Lung (tissue), 12 donors: ENCODE measurements around the gene IQCM. TPM values are rescaled to one million over a fixed set of nuclear protein-coding genes. Genes with fewer than 3 reads are reported as not detected.

Experiments
- ATAC-seq: fragments of 200-7000 bp; cut with Tn5 transposase; one replicate; pipeline ENCODE4 v1.9.1; 2020; ENCODE audit warnings: moderate number of reproducible peaks; ENCODE audit not compliant: insufficient read depth, low FRiP score
- DNase-seq, 3 donors: peaks; one replicate each; pipeline ENCODE4 v3.0.0-alpha.2; 2013 to 2017
- H3K27ac ChIP-seq, 2 donors: one replicate each; pipeline ENCODE4 v1.5.1; 2013; ENCODE audit warnings: mild to moderate bottlenecking in 2 of 2, moderate library complexity in 2 of 2, control low read depth in 1 of 2, inconsistent platforms in 1 of 2, low read depth in 1 of 2, low read length in 1 of 2
- H3K27me3 ChIP-seq, 3 donors: one replicate each; pipeline ENCODE4 v1.5.1; 2013; ENCODE audit warnings: low read length in 2 of 3; ENCODE audit not compliant: control insufficient read depth in 3 of 3, insufficient read depth in 3 of 3
- H3K36me3 ChIP-seq, 4 donors: one replicate each; pipeline ENCODE4 v1.5.1; 2013; ENCODE audit warnings: low read length in 4 of 4, mild to moderate bottlenecking in 1 of 4, moderate library complexity in 1 of 4; ENCODE audit not compliant: control insufficient read depth in 4 of 4, insufficient read depth in 4 of 4
- H3K4me1 ChIP-seq, 5 donors: one replicate each; pipeline ENCODE4 v1.5.1; 2013; ENCODE audit warnings: low read length in 5 of 5, mild to moderate bottlenecking in 2 of 5, moderate library complexity in 1 of 5; ENCODE audit not compliant: control insufficient read depth in 5 of 5, insufficient read depth in 5 of 5
- H3K4me3 ChIP-seq: one replicate; pipeline ENCODE4 v1.5.1; 2013; ENCODE audit warnings: mild to moderate bottlenecking, control low read depth, moderate library complexity
- H3K9ac ChIP-seq, 2 donors: one replicate each; pipeline ENCODE4 v1.5.1; 2013; ENCODE audit warnings: low read length in 2 of 2, control low read depth in 1 of 2; ENCODE audit not compliant: insufficient read depth in 1 of 2
- H3K9me3 ChIP-seq, 4 donors: one replicate each; pipeline ENCODE4 v1.5.1; 2013; ENCODE audit warnings: low read length in 3 of 4, mild to moderate bottlenecking in 1 of 4, moderate library complexity in 1 of 4; ENCODE audit not compliant: control insufficient read depth in 4 of 4, insufficient read depth in 3 of 4
- CTCF ChIP-seq: IDR thresholded peaks from 2 replicates; pipeline ENCODE4 v1.5.1; 2012; ENCODE audit warnings: mild to moderate bottlenecking; ENCODE audit errors: control extremely low read depth, extremely low read depth
- WGBS, 2 donors: extraction: QIAGEN DNeasy Blood & Tissue Kit; methylation state at CpG; one replicate each; pipeline ENCODE4 v1.1.7; 2013; 5-methylcytosine and 5-hydroxymethylcytosine counted together
- polyA plus RNA-seq, 2 donors: library from polyadenylated mRNA; stranded (reverse); fragments of 200-250 nt; gene quantifications; one replicate each; pipeline ENCODE4 v1.2.1, GENCODE V29; 2013
- total RNA-seq, 2 donors: library from RNA; depleted of rRNA in 1 of 2; stranded (reverse); fragments of >200 nt in 1 of 2; gene quantifications; one replicate each; pipeline ENCODE4 v1.2.1, GENCODE V29; 2014 to 2021
- donor health status: control.
- donor health status: control.
- donor health status: Bipolar disorder and iron deficiency.
- donor health status: healthy.
- donor health status: DM: yes; HTN: yes; CAD: no.

Gene IQCM
- total and polyA plus RNA-seq, 4 donors, result not detected

- no peak for TF ChIP-seq CTCF
- Histone ChIP-seq H3K4me3 (no peak overlapping the region), H3K27ac (no peak overlapping the region), H3K9me3 (no peaks in the 10 kb centered on the region), H3K9ac (no peak overlapping the region), H3K4me1 (no peaks in the 10 kb centered on the region), H3K27me3 (no peaks in the 10 kb centered on the region), H3K36me3 (no peaks in the 10 kb centered on the region)
- DNase-seq, result no peak
- 68 to 88% methylated on average over 1 of the region's 1 CpG for WGBS, 2 donors
- no peak for ATAC-seq
Observed at GRCh38 chr4:149746276-149746675, 69.4 kb downstream of the IQCM start.

- WGBS, 2 donors, result 74 to 80% methylated on average over 1 of the region's 1 CpG
- ATAC-seq (no peak), DNase-seq (no peak)
- H3K27ac ChIP-seq, result no peak overlapping the region
- H3K9me3 ChIP-seq, result no peaks in the 10 kb centered on the region
- no peaks in the 10 kb centered on the region for H3K4me1 ChIP-seq
- H3K4me3 ChIP-seq, result no peak overlapping the region
- H3K36me3 ChIP-seq, result no peaks in the 10 kb centered on the region
- no peak for TF ChIP-seq CTCF
- H3K27me3 ChIP-seq, result no peaks in the 10 kb centered on the region
- H3K9ac ChIP-seq, result no peak overlapping the region
Observed at GRCh38 chr4:149741186-149741831, 74.3 kb downstream of the IQCM start.

GRCh38 chr4:149738156-149738555 lies 77.5 kb downstream of the IQCM start:
- DNase-seq, result no peak
- no peak for ATAC-seq
- Histone ChIP-seq H3K4me1 (no peaks in the 10 kb centered on the region), H3K27ac (no peak overlapping the region), H3K4me3 (no peak overlapping the region), H3K36me3 (no peaks in the 10 kb centered on the region), H3K9ac (no peak overlapping the region), H3K27me3 (no peaks in the 10 kb centered on the region), H3K9me3 (no peaks in the 10 kb centered on the region)
- no peak for TF ChIP-seq CTCF
- 76% methylated on average over 7 of the region's 7 CpGs for WGBS, 2 donors

GRCh38 chr4:149735796-149736195 lies 79.8 kb downstream of the IQCM start:
- Histone ChIP-seq H3K9me3 (no peaks in the 10 kb centered on the region), H3K4me1 (no peaks in the 10 kb centered on the region), H3K4me3 (no peak overlapping the region), H3K9ac (no peak overlapping the region), H3K27ac (no peak overlapping the region), H3K27me3 (no peaks in the 10 kb centered on the region), H3K36me3 (no peaks in the 10 kb centered on the region)
- no peak for ATAC-seq
- DNase-seq, result peak in 1 of 3 donors; percentile 1
- no peak for TF ChIP-seq CTCF
- WGBS, 2 donors, result 74 to 82% methylated on average over 3 of the region's 3 CpGs
